Heart right ventricle (tissue), 16 donors: Measurements from ENCODE around the gene CBFA2T3. TPM values are rescaled to one million over a fixed set of nuclear protein-coding genes. Genes with fewer than 3 reads are reported as not detected.

Source experiments
- ATAC-seq, 8 donors: fragments of 200-7000 bp; cut with Tn5 transposase; one replicate each; pipeline ENCODE4 v1.9.1; 2020; ENCODE audit warnings: mild to moderate bottlenecking in 8 of 8, moderate library complexity in 8 of 8, moderate number of reproducible peaks in 1 of 8
- DNase-seq, 2 donors: peaks; one replicate each; pipeline ENCODE4 v3.0.0-alpha.2; 2020
- H3K27ac ChIP-seq, 10 donors: fragments of 200-600 bp; sonication (generic) in 2 of 10; one replicate each; pipeline versions ENCODE4 v1.5.0 to v1.8.0; 2020 to 2022; ENCODE audit warnings: mild to moderate bottlenecking in 3 of 10
- H3K27me3 ChIP-seq, 7 donors: fragments of 200-600 bp; one replicate each; pipeline ENCODE4 v1.8.0; 2021 to 2022; ENCODE audit warnings: mild to moderate bottlenecking in 2 of 7
- H3K36me3 ChIP-seq, 9 donors: fragments of 200-600 bp; sonication (generic) in 1 of 9; one replicate each; pipeline versions ENCODE4 v1.5.0 to v1.8.0; 2020 to 2022; ENCODE audit warnings: mild to moderate bottlenecking in 2 of 9
- H3K4me1 ChIP-seq, 9 donors: fragments of 200-600 bp; sonication (generic) in 1 of 9; one replicate each; pipeline versions ENCODE4 v1.5.0 to v1.8.0; 2020 to 2022; ENCODE audit warnings: mild to moderate bottlenecking in 4 of 9
- H3K4me3 ChIP-seq, 10 donors: fragments of 200-600 bp; sonication (generic) in 2 of 10; one replicate each; pipeline versions ENCODE4 v1.5.0 to v1.8.0; 2020 to 2022; ENCODE audit warnings: mild to moderate bottlenecking in 7 of 10, moderate library complexity in 2 of 10
- H3K9me3 ChIP-seq, 11 donors: fragments of 200-600 bp in 10 of 11; sonication (generic) in 2 of 11; one replicate each; pipeline versions ENCODE4 v1.5.0 to v1.8.0; 2013 to 2022; ENCODE audit warnings: mild to moderate bottlenecking in 2 of 11, control low read depth in 1 of 11, moderate library complexity in 1 of 11
- WGBS, 2 donors: extraction: QIAGEN DNeasy Blood & Tissue Kit; methylation state at CpG; one replicate each; pipeline ENCODE4 v1.1.7; 2013; ENCODE audit warnings: inconsistent platforms in 1 of 2; 5-methylcytosine and 5-hydroxymethylcytosine counted together
- intact Hi-C, 10 donors: fragments of 100-400 bp; cut with DNase I; formaldehyde crosslinking; loops; one replicate each; pipeline versions ENCODE4 v1.11.1 to v1.14.2; 2022
- polyA plus RNA-seq, 2 donors: library from polyadenylated mRNA; stranded (reverse); fragments of 200-250 nt; gene quantifications; one replicate each; pipeline ENCODE4 v1.2.3, GENCODE V29; 2013
- total RNA-seq, 10 donors: library from RNA; stranded (reverse); fragmentation: NEBNext Ultra II Directional in 3 of 10; extraction: Animal tissue kit (Norgen Biotek cat#: 25700) in 3 of 10; gene quantifications; one replicate each; pipeline versions ENCODE4 v1.2.1 to v1.2.4, GENCODE V29; 2021 to 2023
- TF ChIP-seq, protein P1 (sequence below), 9 donors: fragments of 200-600 bp; sonication (generic) in 2 of 9; IDR thresholded peaks; one replicate each; pipeline versions ENCODE4 v1.5.0 to v1.8.0; 2021 to 2022; ENCODE audit warnings: antibody characterized with exemption in 9 of 9, mild to moderate bottlenecking in 5 of 9, moderate library complexity in 1 of 9
- donor health status: Arrhythmogenic right ventricular cardiomyopathy.
- donor health status: ischemic (EF 13 %, LVEDD 7.1; RV severe dilation, severe dysfunction).
- donor health status: healthy with polysubstance abuse.
- donor health status: DM: no; HTN: yes; CAD: no.
- donor health status: DM: no; HTN: no; CAD: no.
- donor health status: ischemic (EF 25% LVEDD 6.9; RV normal size, moderate dysfunction).
- donor health status: ischemic (EF 25% LVEDD 5.7; RV mildly dilated, moderate dysfunction).
- donor health status: healthy.
- donor health status: DM: yes; HTN: yes; CAD: no.
- donor health status: Ischemic cardiomyopathy.
- donor health status: ischemic (EF 35%, LVEDD 5.7; RV mildly dilated, moderate dysfunction).
- donor health status: nonischemic (EF 11% LVEDD 7.7; RV severe dilation, severe dysfunction).
- donor health status: DM: yes; HTN: yes; CAD: no.
- donor health status: PGD.
- donor health status: ischemic (EF 29% LVEDD 5.4; RV normal size, mild dysfunction).
- donor health status: nonischemic (EF 23%, LVEDD 6.1; RV moderate dilation, normal function).

The CBFA2T3 gene
- total and polyA plus RNA-seq, 12 donors, result 3.1 to 17.6 (median 6.1) TPM

DNA sequence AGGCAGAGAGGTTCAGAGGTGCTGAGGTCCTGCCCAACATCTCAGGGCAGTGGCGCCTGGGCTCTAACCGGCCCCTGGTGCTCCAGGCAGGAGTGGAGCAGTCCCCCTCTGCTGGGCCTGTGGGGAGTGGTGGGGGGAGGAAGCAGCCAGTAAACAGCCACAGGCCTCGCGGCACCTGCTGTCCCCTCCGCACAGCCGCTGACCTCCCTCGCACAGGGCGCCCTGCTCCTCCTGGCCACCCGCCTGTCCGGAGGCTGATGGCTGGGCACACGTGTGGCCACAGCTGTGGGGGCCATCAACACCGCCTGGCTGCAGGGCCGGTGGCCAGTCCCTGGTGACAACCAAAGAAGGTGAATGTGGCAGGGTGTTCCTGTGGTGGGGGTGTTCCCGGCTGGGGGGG lies 73.7 kb downstream of the CBFA2T3 start:
- Histone ChIP-seq H3K27me3 (no peaks in the 10 kb centered on the region), H3K4me1 (peaks cover 0 to 41% (median 14%) of the 10 kb centered on the region in 9 donors), H3K27ac (no peak overlapping the region), H3K4me3 (no peak overlapping the region), H3K36me3 (peaks cover 0 to 30% (median 0%) of the 10 kb centered on the region in 9 donors), H3K9me3 (no peaks in the 10 kb centered on the region)
- no peak for ATAC-seq
- intact Hi-C loops, result no loop called here
- 68 to 70% methylated on average over 14 of the region's 14 CpGs for WGBS, 2 donors
- no peak for DNase-seq
- TF ChIP-seq, protein P1, sequence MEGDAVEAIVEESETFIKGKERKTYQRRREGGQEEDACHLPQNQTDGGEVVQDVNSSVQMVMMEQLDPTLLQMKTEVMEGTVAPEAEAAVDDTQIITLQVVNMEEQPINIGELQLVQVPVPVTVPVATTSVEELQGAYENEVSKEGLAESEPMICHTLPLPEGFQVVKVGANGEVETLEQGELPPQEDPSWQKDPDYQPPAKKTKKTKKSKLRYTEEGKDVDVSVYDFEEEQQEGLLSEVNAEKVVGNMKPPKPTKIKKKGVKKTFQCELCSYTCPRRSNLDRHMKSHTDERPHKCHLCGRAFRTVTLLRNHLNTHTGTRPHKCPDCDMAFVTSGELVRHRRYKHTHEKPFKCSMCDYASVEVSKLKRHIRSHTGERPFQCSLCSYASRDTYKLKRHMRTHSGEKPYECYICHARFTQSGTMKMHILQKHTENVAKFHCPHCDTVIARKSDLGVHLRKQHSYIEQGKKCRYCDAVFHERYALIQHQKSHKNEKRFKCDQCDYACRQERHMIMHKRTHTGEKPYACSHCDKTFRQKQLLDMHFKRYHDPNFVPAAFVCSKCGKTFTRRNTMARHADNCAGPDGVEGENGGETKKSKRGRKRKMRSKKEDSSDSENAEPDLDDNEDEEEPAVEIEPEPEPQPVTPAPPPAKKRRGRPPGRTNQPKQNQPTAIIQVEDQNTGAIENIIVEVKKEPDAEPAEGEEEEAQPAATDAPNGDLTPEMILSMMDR (IDR thresholded peaks at IDR 0.05), result no peak

DNA sequence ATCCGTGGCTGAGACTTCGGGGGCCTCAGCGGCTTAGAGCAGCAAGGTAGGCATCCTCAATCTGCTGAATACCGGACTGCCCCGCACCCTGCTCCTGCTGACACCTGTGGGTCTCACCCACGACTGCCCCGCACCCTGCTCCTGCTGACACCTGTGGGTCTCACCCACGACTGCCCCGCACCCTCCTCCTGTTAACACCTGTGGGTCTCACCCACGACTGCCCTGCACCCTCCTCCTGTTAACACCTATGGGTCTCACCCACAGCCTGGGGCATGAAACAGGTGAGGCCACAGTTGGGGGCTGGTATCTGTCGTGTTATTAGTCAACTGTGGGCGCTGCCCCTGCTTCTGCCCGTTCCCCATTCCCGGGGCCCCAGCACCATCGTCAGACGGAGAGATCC lies 74.3 kb downstream of the CBFA2T3 start:
- Histone ChIP-seq H3K4me1 (peaks cover 0 to 36% (median 12%) of the 10 kb centered on the region in 9 donors), H3K4me3 (no peak overlapping the region), H3K36me3 (peaks cover 0 to 35% (median 0%) of the 10 kb centered on the region in 9 donors), H3K27ac (no peak overlapping the region), H3K27me3 (no peaks in the 10 kb centered on the region), H3K9me3 (no peaks in the 10 kb centered on the region)
- DNase-seq (no peak), ATAC-seq (no peak)
- intact Hi-C loops, result no loop called here
- 83 to 88% methylated on average over 16 of the region's 16 CpGs for WGBS, 2 donors
- TF ChIP-seq, protein P1 (IDR thresholded peaks at IDR 0.05), result no peak

DNA sequence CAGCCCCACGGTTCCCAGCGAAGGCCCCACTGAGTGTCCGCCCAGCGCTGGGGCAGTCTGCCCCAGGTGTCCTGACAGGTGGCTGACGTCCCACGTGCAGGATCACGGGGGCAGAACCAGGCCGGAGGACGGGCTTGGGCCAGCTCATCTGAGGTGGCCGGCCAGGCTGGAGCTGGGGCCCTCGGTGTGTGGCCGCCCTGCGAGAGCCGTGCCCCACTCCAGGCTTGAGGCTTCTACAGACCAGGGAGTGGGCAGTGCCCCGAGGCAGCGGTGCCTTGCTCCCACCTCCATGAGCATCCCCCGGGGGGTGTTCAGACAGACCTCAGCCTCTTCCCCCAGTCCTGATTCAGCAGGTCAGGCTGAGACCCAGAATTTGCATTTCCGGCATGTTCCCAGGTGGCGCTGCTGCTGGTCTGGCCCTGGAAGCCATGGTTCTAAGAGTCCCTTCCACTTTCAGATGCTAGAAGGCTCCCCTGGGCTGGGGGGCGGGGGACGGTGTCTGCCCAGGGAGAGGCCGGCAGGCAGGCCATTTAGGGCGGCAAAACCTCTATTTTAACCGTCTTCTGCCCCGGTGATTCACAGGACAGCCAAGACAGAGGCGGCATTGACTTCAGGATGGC lies 75.2 kb downstream of the CBFA2T3 start:
- Histone ChIP-seq H3K27me3 (no peaks in the 10 kb centered on the region), H3K9me3 (no peaks in the 10 kb centered on the region), H3K4me1 (peaks cover 0 to 27% (median 5%) of the 10 kb centered on the region in 9 donors), H3K27ac (no peak overlapping the region), H3K36me3 (peaks cover 0 to 44% (median 0%) of the 10 kb centered on the region in 9 donors), H3K4me3 (no peak overlapping the region)
- no peak for ATAC-seq
- TF ChIP-seq, protein P1 (IDR thresholded peaks at IDR 0.05), result no peak
- 80 to 86% methylated on average over 26 of the region's 26 CpGs for WGBS, 2 donors
- intact Hi-C loops, result no loop called here
- no peak for DNase-seq

DNA sequence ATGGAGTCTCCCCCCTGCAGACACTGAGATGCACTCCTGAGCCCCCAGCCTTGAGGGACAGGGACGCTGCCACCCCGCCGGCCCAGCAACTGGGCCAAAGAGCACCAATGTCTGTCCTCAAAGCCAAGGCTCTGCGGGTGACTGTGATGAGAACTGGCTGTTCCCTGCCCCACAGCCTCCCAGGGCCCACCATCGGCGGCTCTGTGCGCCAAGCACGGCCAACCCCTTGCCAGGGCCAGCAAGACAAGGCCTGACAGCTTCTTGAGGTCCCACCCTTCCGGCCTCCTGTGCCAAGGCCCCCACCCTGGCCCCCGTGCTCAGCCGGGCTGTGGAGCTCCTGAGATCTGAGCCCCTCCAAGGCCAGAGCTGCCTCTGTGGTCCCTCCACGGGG lies 76.3 kb downstream of the CBFA2T3 start:
- DNase-seq (no peak), ATAC-seq (no peak)
- no peaks in the 10 kb centered on the region for H3K27me3 ChIP-seq
- no peak overlapping the region for H3K27ac ChIP-seq
- no peak overlapping the region for H3K4me3 ChIP-seq
- 84 to 92% methylated on average over 12 of the region's 12 CpGs for WGBS, 2 donors
- TF ChIP-seq, protein P1 (IDR thresholded peaks at IDR 0.05), result no peak
- peaks cover 0 to 56% (median 0%) of the 10 kb centered on the region in 9 donors for H3K36me3 ChIP-seq
- peaks cover 0 to 15% (median 4%) of the 10 kb centered on the region in 9 donors for H3K4me1 ChIP-seq
- intact Hi-C loops, result no loop called here
- H3K9me3 ChIP-seq, result no peaks in the 10 kb centered on the region
